Neuron (in vitro differentiated cells): Measurements from ENCODE around the gene CAMK2D.

Experiments used
- H2AFZ ChIP-seq: one replicate; pipeline ENCODE4 v1.6.1; 2013; ENCODE audit warnings: low read depth, mild to moderate bottlenecking, inconsistent platforms, low read length, moderate library complexity
- H3K27me3 ChIP-seq: one replicate; pipeline ENCODE4 v1.6.1; 2013; ENCODE audit warnings: low read length; ENCODE audit not compliant: insufficient read depth
- H3K36me3 ChIP-seq: one replicate; pipeline ENCODE4 v1.6.1; 2013; ENCODE audit warnings: low read length; ENCODE audit not compliant: insufficient read depth
- H3K4me1 ChIP-seq: one replicate; pipeline ENCODE4 v1.6.1; 2013; ENCODE audit warnings: low read length; ENCODE audit not compliant: insufficient read depth
- H3K4me3 ChIP-seq: 2 replicates; pipeline ENCODE4 v1.5.1; 2013; ENCODE audit warnings: mild to moderate bottlenecking, low read length, moderate library complexity
- H3K9me3 ChIP-seq: one replicate; pipeline ENCODE4 v1.6.1; 2013; ENCODE audit warnings: low read length

Gene CAMK2D

GRCh38 chr4:113482325-113482724, 279.2 kb downstream of the CAMK2D start:
- Histone ChIP-seq H3K27me3 (no peaks in the 10 kb centered on the region), H3K36me3 (no peaks in the 10 kb centered on the region), H3K4me1 (no peaks in the 10 kb centered on the region), H2AFZ (no peak overlapping the region), H3K9me3 (no peaks in the 10 kb centered on the region), H3K4me3 (no peak overlapping the region)

GRCh38 chr4:113481820-113482219, 279.7 kb downstream of the CAMK2D start:
- peaks cover 3% of the 10 kb centered on the region for H3K9me3 ChIP-seq
- no peaks in the 10 kb centered on the region for H3K36me3 ChIP-seq
- no peak overlapping the region for H2AFZ ChIP-seq
- no peak overlapping the region for H3K4me3 ChIP-seq
- H3K4me1 ChIP-seq = no peaks in the 10 kb centered on the region
- no peaks in the 10 kb centered on the region for H3K27me3 ChIP-seq

- H2AFZ ChIP-seq = no peak overlapping the region
- no peaks in the 10 kb centered on the region for H3K4me1 ChIP-seq
- no peak overlapping the region for H3K4me3 ChIP-seq
- H3K27me3 ChIP-seq = no peaks in the 10 kb centered on the region
- no peaks in the 10 kb centered on the region for H3K36me3 ChIP-seq
- peaks cover 3% of the 10 kb centered on the region for H3K9me3 ChIP-seq
These were observed 281.4 kb downstream of the CAMK2D start for GRCh38 chr4:113480109-113480508.

GRCh38 chr4:113478032-113478431, 283.5 kb downstream of the CAMK2D start:
- Histone ChIP-seq H3K9me3 (peaks cover 3% of the 10 kb centered on the region), H2AFZ (no peak overlapping the region), H3K4me3 (no peak overlapping the region), H3K27me3 (no peaks in the 10 kb centered on the region), H3K36me3 (no peaks in the 10 kb centered on the region), H3K4me1 (no peaks in the 10 kb centered on the region)

GRCh38 chr4:113476800-113477199, 284.7 kb downstream of the CAMK2D start:
- Histone ChIP-seq H3K27me3 (no peaks in the 10 kb centered on the region), H3K4me1 (no peaks in the 10 kb centered on the region), H3K36me3 (no peaks in the 10 kb centered on the region), H2AFZ (no peak overlapping the region), H3K4me3 (no peak overlapping the region), H3K9me3 (peaks cover 3% of the 10 kb centered on the region)

- H3K9me3 ChIP-seq = peaks cover 3% of the 10 kb centered on the region
- H3K27me3 ChIP-seq = no peaks in the 10 kb centered on the region
- H2AFZ ChIP-seq = no peak overlapping the region
- H3K4me1 ChIP-seq = peaks cover 5% of the 10 kb centered on the region
- no peak overlapping the region for H3K4me3 ChIP-seq
- no peaks in the 10 kb centered on the region for H3K36me3 ChIP-seq
These were observed 287.5 kb downstream of the CAMK2D start for GRCh38 chr4:113474017-113474416.

- H3K4me3 ChIP-seq = no peak overlapping the region
- H3K4me1 ChIP-seq = peaks cover 5% of the 10 kb centered on the region
- H3K27me3 ChIP-seq = no peaks in the 10 kb centered on the region
- peaks cover 3% of the 10 kb centered on the region for H3K9me3 ChIP-seq
- no peaks in the 10 kb centered on the region for H3K36me3 ChIP-seq
- no peak overlapping the region for H2AFZ ChIP-seq
These were observed 288.7 kb downstream of the CAMK2D start for GRCh38 chr4:113472864-113473263.

- Histone ChIP-seq H3K4me3 (no peak overlapping the region), H2AFZ (no peak overlapping the region), H3K27me3 (no peaks in the 10 kb centered on the region), H3K36me3 (no peaks in the 10 kb centered on the region), H3K4me1 (peaks cover 5% of the 10 kb centered on the region), H3K9me3 (no peaks in the 10 kb centered on the region)
These were observed 290.2 kb downstream of the CAMK2D start for GRCh38 chr4:113471146-113471860.

- no peaks in the 10 kb centered on the region for H3K9me3 ChIP-seq
- no peak overlapping the region for H3K4me3 ChIP-seq
- peaks cover 5% of the 10 kb centered on the region for H3K4me1 ChIP-seq
- no peaks in the 10 kb centered on the region for H3K27me3 ChIP-seq
- peaks cover 1% of the 10 kb centered on the region for H3K36me3 ChIP-seq
- H2AFZ ChIP-seq = no peak overlapping the region
These were observed 291.6 kb downstream of the CAMK2D start for GRCh38 chr4:113469926-113470325.

- H3K27me3 ChIP-seq = no peaks in the 10 kb centered on the region
- H2AFZ ChIP-seq = no peak overlapping the region
- peaks cover 5% of the 10 kb centered on the region for H3K4me1 ChIP-seq
These were observed 292.5 kb downstream of the CAMK2D start for GRCh38 chr4:113469023-113469390.

GRCh38 chr4:113468165-113469022, 293.1 kb downstream of the CAMK2D start:
- Histone ChIP-seq H3K4me3 (no peak overlapping the region), H2AFZ (no peak overlapping the region), H3K9me3 (no peaks in the 10 kb centered on the region), H3K36me3 (peaks cover 5% of the 10 kb centered on the region), H3K27me3 (no peaks in the 10 kb centered on the region), H3K4me1 (peaks cover 5% of the 10 kb centered on the region)

More at GRCh38 chr4:113469023-113469390, 292.5 kb downstream of the CAMK2D start:
- Histone ChIP-seq H3K9me3 (no peaks in the 10 kb centered on the region), H3K36me3 (peaks cover 5% of the 10 kb centered on the region), H3K4me3 (no peak overlapping the region)

- Histone ChIP-seq H3K4me1 (peaks cover 5% of the 10 kb centered on the region), H3K27me3 (no peaks in the 10 kb centered on the region), H2AFZ (no peak overlapping the region), H3K4me3 (no peak overlapping the region), H3K36me3 (peaks cover 5% of the 10 kb centered on the region), H3K9me3 (no peaks in the 10 kb centered on the region)
These were observed 294.0 kb downstream of the CAMK2D start for GRCh38 chr4:113467581-113467980.

- no peak overlapping the region for H2AFZ ChIP-seq
- H3K36me3 ChIP-seq = peaks cover 12% of the 10 kb centered on the region
These were observed 299.3 kb downstream of the CAMK2D start for GRCh38 chr4:113462286-113462685.

More at GRCh38 chr4:113462286-113462685, 299.3 kb downstream of the CAMK2D start:
- H3K4me1 ChIP-seq = no peaks in the 10 kb centered on the region
- H3K4me3 ChIP-seq = no peak overlapping the region
- H3K9me3 ChIP-seq = no peaks in the 10 kb centered on the region
- no peaks in the 10 kb centered on the region for H3K27me3 ChIP-seq
